MCF 10A (cell line): ENCODE results near the gene RD3L. TPM values are rescaled to one million over a fixed set of nuclear protein-coding genes. Genes with fewer than 3 reads are reported as not detected.

Experiments
- BruUV-seq: library from RNA; stranded (reverse); fragments of 400-500 nt; replicated peaks from 2 replicates; lab custom pipeline; 2021; lab: Mats Ljungman, UMichigan
- CTCF ChIA-PET: fragments of 300-600 bp; sonication (Branson Sonifier 250); formaldehyde crosslinking; extraction: SDS; loops from one replicate; lab custom pipeline; 2021; ENCODE audit warnings: antibody characterized with exemption, inconsistent platforms; lab: Yijun Ruan, JAX
- POLR2A ChIA-PET: fragments of 300-600, 350-650 bp; sonication (Branson Sonifier 250); formaldehyde crosslinking; extraction: SDS; loops from one replicate; lab custom pipeline; 2020; ENCODE audit warnings: antibody characterized with exemption, inconsistent platforms; lab: Yijun Ruan, JAX
- DNase-seq: peaks from one replicate; pipeline ENCODE4 v3.0.0-alpha.2; 2018; ENCODE audit not compliant: unreplicated experiment
- H3K27ac Mint-ChIP-seq: one replicate; pipeline ENCODE4 v1.8.0; 2022; ENCODE audit warnings: mild to moderate bottlenecking, low read depth, mixed read lengths; ENCODE audit not compliant: unreplicated experiment
- H3K27me3 Mint-ChIP-seq: one replicate; pipeline ENCODE4 v1.8.0; 2022; ENCODE audit warnings: mixed read lengths; ENCODE audit not compliant: insufficient read depth, unreplicated experiment
- H3K36me3 Mint-ChIP-seq: one replicate; pipeline ENCODE4 v1.8.0; 2022; ENCODE audit warnings: mild to moderate bottlenecking, moderate library complexity, mixed read lengths; ENCODE audit not compliant: insufficient read depth, unreplicated experiment
- H3K4me1 Mint-ChIP-seq: one replicate; pipeline ENCODE4 v1.8.0; 2022; ENCODE audit warnings: mixed read lengths; ENCODE audit not compliant: insufficient read depth, unreplicated experiment
- H3K4me3 Mint-ChIP-seq: one replicate; pipeline ENCODE4 v1.8.0; 2022; ENCODE audit warnings: mild to moderate bottlenecking, moderate library complexity, mixed read lengths; ENCODE audit not compliant: unreplicated experiment
- H3K9me3 Mint-ChIP-seq: one replicate; pipeline ENCODE4 v1.8.0; 2022; ENCODE audit warnings: mixed read lengths; ENCODE audit not compliant: unreplicated experiment
- intact Hi-C: fragments of 100-400 bp; cut with micrococcal nuclease; formaldehyde crosslinking; loops from 2 replicates; pipeline ENCODE4 v1.14.1; 2022
- total RNA-seq: library from RNA; stranded (reverse); gene quantifications from 2 replicates; pipeline ENCODE4 v1.2.3, GENCODE V29; 2022
- TF ChIP-seq, protein P1 (sequence below): fragments of 200-600 bp; IDR thresholded peaks from one replicate; pipeline ENCODE4 v1.8.0; 2022; ENCODE audit warnings: antibody characterized with exemption, mild to moderate bottlenecking; ENCODE audit not compliant: unreplicated experiment

The RD3L gene
- total RNA-seq, 1 experiment from 2014 or later, result not detected

DNA sequence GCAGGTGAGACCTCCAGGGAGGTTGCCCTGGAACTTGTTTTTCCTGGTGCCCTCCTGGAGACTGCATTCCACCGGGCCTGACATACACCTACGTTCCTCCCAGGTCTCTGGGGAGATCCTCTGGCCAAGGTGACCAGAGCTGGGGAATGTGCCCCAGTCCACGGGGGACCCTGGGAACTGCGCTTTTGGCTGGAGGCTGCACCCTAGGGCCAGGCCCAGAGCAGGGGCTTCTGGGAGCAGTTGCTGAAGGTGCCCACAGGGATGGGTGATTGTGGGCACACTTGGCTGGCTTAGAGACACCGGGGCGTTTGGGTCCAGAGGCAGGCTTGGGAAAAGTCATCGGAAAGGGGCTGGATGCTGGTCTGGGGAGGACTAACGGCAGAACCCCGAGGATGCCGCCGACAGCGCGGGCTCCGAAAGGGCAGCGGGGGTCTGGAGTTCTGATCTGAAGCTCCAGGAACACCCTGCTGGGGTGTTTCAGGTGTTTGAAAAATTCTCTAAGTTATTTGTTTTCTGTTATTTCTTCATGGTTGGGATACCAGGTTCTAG lies 50.6 kb downstream of the RD3L start:
- peaks cover 13% of the 10 kb centered on the region for H3K4me1 Mint-ChIP-seq
- no peak for DNase-seq
- no peaks in the 10 kb centered on the region for H3K36me3 Mint-ChIP-seq
- intact Hi-C loops, result no loop called here
- TF ChIP-seq, protein P1, sequence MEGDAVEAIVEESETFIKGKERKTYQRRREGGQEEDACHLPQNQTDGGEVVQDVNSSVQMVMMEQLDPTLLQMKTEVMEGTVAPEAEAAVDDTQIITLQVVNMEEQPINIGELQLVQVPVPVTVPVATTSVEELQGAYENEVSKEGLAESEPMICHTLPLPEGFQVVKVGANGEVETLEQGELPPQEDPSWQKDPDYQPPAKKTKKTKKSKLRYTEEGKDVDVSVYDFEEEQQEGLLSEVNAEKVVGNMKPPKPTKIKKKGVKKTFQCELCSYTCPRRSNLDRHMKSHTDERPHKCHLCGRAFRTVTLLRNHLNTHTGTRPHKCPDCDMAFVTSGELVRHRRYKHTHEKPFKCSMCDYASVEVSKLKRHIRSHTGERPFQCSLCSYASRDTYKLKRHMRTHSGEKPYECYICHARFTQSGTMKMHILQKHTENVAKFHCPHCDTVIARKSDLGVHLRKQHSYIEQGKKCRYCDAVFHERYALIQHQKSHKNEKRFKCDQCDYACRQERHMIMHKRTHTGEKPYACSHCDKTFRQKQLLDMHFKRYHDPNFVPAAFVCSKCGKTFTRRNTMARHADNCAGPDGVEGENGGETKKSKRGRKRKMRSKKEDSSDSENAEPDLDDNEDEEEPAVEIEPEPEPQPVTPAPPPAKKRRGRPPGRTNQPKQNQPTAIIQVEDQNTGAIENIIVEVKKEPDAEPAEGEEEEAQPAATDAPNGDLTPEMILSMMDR, result no peak
- no peak overlapping the region for H3K4me3 Mint-ChIP-seq
- BruUV-seq, result no TSS peak
- H3K9me3 Mint-ChIP-seq, result peaks cover 6% of the 10 kb centered on the region
- no peak overlapping the region for H3K27ac Mint-ChIP-seq
- no peaks in the 10 kb centered on the region for H3K27me3 Mint-ChIP-seq
- CTCF ChIA-PET, result interaction anchor here (0.7 kb wide), 1 partner anchor 83 kb away, joined by 3 read pairs; no protein-coding TSS in a partner anchor
- POLR2A ChIA-PET, result no interaction called here

DNA sequence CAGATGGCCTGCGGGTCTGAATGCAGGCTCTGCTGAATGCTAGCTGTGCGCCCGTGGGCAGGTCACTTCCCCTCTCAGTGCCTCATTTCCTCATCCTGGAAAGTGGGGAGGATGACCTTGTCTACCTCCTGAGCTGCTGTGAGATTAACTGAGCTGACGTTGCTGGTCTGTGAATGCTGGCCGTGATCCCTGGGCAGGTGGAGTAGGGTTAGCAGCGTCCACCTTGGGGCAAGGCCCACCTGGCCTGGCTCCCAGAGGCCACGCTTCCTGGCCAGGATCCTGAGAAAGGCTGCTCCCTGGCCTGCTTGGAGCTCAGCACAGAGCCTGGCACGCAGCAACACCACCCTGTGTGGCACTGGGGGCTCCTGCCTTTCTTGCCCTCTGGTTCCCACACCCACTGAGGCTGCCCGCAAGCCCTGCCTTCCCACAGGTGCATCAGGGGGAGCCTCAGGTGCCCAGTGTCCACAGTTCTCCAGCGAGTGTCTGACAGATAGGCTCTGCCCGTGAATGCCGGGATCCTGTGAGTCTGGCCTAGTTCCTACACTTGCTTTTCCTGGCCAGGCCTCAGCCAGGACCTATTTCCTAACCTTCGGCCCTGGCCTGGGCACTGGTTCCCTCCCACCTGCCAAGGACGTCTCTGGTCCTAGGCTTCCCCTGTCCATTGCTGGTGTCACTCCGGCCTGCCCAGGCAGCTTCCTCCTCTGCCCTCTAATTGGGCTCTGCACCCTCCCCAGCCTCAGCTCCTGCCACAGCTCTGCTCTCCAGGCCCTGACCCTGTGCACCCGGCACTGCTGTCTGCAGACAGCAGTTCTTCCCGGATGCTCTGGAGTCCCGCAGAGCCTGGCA lies 51.3 kb downstream of the RD3L start:
- DNase-seq, result no peak
- H3K9me3 Mint-ChIP-seq, result no peaks in the 10 kb centered on the region
- ChIA-PET POLR2A (no interaction called here), CTCF (interaction anchor here (0.7 to 2.5 kb wide), 2 partner anchors 10 to 83 kb away, joined by 3 to 9 read pairs; no protein-coding TSS in a partner anchor)
- no peak overlapping the region for H3K4me3 Mint-ChIP-seq
- H3K27me3 Mint-ChIP-seq, result no peaks in the 10 kb centered on the region
- TF ChIP-seq, protein P1, result no peak
- no TSS peak for BruUV-seq
- no peaks in the 10 kb centered on the region for H3K36me3 Mint-ChIP-seq
- peaks cover 13% of the 10 kb centered on the region for H3K4me1 Mint-ChIP-seq
- H3K27ac Mint-ChIP-seq, result no peak overlapping the region
- intact Hi-C loops, result no loop called here

Other genes with a start within 250 kb of the RD3L start
- 9.4 and 17.5 TPM in 2 replicates for gene XRCC3, start 227.1 kb downstream of the RD3L start, total RNA-seq
- 28.6 and 35.5 TPM in 2 replicates for gene ZFYVE21, start 226.7 kb downstream of the RD3L start, total RNA-seq
- 16.2 and 17.5 TPM in 2 replicates for gene PPP1R13B, start 95.0 kb downstream of the RD3L start, total RNA-seq
- gene TDRD9, start 14.1 kb downstream of the RD3L start, total RNA-seq, result 0.40 and 0.91 TPM in 2 replicates
- gene ASPG, start 143.2 kb upstream of the RD3L start, total RNA-seq, result 0.05 and 0.12 TPM in 2 replicates
- gene KIF26A, start 196.1 kb upstream of the RD3L start, total RNA-seq, result 0.26 and 0.39 TPM in 2 replicates